Pancreas (tissue), 10 donors: ENCODE measurements around the gene TSHZ3. TPM values are rescaled to one million over a fixed set of nuclear protein-coding genes. Genes with fewer than 3 reads are reported as not detected.

ENCODE experiments used
- ATAC-seq, 4 donors: fragments of 200-7000 bp; cut with Tn5 transposase; one replicate each; pipeline versions ENCODE4 v1.8.0 to v1.9.1; 2020; ENCODE audit warnings: mild to moderate bottlenecking in 4 of 4, moderate library complexity in 4 of 4
- DNase-seq, 6 donors: peaks; one replicate each; pipeline ENCODE4 v3.0.0-alpha.2; 2020
- FAIRE-seq: peaks from 2 replicates; lab custom pipeline; 2012; peaks lifted over from hg19 to GRCh38; lab: Jason Lieb, UNC
- H3K27ac ChIP-seq, 4 donors: fragments of 200-600 bp; sonication (generic); 1 replicate in 3 of 4; 2 replicates in 1 of 4; pipeline versions ENCODE4 v1.5.0 to v1.8.0; 2020
- H3K27me3 ChIP-seq, 4 donors: fragments of 200-600 bp; one replicate each; pipeline ENCODE4 v1.8.0; 2021
- H3K36me3 ChIP-seq, 3 donors: fragments of 200-600 bp; sonication (generic) in 1 of 3; one replicate each; pipeline versions ENCODE4 v1.5.0 to v1.8.0; 2020 to 2021
- H3K4me1 ChIP-seq, 3 donors: fragments of 200-600 bp; one replicate each; pipeline ENCODE4 v1.8.0; 2021
- H3K4me3 ChIP-seq, 4 donors: fragments of 200-600 bp; sonication (generic) in 2 of 4; one replicate each; pipeline versions ENCODE4 v1.5.0 to v1.8.0; 2020 to 2021
- H3K9me3 ChIP-seq, 4 donors: fragments of 200-600 bp; one replicate each; pipeline ENCODE4 v1.8.0; 2021
- WGBS, 2 donors: extraction: QIAGEN DNeasy Blood & Tissue Kit; methylation state at CpG; one replicate each; pipeline ENCODE4 v1.1.7; 2013; 5-methylcytosine and 5-hydroxymethylcytosine counted together
- intact Hi-C, 3 donors: fragments of 100-400 bp; cut with DNase I; formaldehyde crosslinking; loops; one replicate each; pipeline versions ENCODE4 v1.11.1 to v1.14.2; 2022
- polyA plus RNA-seq, 2 donors: library from polyadenylated mRNA; stranded (reverse); fragments of 200-250 nt; gene quantifications; one replicate each; pipeline ENCODE4 v1.2.3, GENCODE V29; 2013
- total RNA-seq, 6 donors: library from RNA; stranded (reverse); fragmentation: NEBNext Ultra II Directional in 4 of 6; extraction: Animal tissue kit (Norgen Biotek cat#: 25700) in 4 of 6; gene quantifications; one replicate each; pipeline versions ENCODE4 v1.2.1 to v1.2.4, GENCODE V29; 2021 to 2023
- TF ChIP-seq, protein P1 (sequence below), 4 donors: fragments of 200-600 bp; sonication (generic) in 3 of 4; IDR thresholded peaks; one replicate each; pipeline versions ENCODE4 v1.5.0 to v1.8.0; 2021; ENCODE audit warnings: antibody characterized with exemption in 4 of 4
- donor health status: healthy with polysubstance abuse.
- donor health status: DM: no; HTN: no; CAD: no; lungs with moderate emphysema.
- donor health status: DM: no; HTN: no; CAD: no.
- donor health status: control.
- donor health status: control.
- donor health status: Bipolar disorder and iron deficiency.
- donor health status: DM: yes; HTN: yes; CAD: no.
- donor health status: DM: no; HTN: no; CAD: no.
- donor health status: DM: no; HTN: no; CAD: no.
- donor health status: DM: yes; HTN: yes; CAD: no.

The TSHZ3 gene
- total and polyA plus RNA-seq, 8 donors = 0.87 to 3.2 (median 1.5) TPM

DNA sequence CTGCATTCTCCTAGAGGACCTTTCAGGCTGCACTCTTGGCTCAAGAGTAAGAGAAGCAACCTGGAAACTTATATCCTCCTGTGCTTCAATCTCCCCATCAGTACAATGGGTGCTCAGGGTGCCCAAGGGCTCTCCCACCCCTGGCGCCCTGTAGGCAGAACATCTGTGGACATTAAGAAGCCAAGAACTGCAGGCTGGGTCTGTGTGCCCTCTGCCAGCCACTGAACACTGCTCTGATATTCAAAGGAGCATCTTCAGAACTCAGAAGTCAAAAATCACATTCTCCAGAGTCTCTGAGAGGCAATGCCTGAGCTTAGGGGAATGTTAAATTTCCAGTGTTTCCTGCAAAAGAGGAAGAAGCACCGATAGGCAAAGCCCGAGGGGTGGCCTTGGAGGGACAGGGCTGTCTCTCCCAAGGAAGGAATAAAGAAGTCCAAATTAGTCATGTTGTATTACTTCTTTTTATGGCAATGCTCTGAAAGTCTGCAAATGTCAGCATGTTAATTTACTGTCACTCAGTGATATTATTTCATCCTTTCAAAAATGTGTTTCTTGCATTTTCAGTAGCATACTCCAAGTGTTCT is 88.1 kb downstream of the TSHZ3 start:
- intact Hi-C loops = no loop called here
- ATAC-seq = no peak
- no peak for DNase-seq
- Histone ChIP-seq H3K36me3 (no peaks in the 10 kb centered on the region), H3K4me3 (no peak overlapping the region), H3K4me1 (no peaks in the 10 kb centered on the region), H3K27ac (no peak overlapping the region), H3K27me3 (no peaks in the 10 kb centered on the region), H3K9me3 (no peaks in the 10 kb centered on the region)
- FAIRE-seq = no peak
- TF ChIP-seq, protein P1, sequence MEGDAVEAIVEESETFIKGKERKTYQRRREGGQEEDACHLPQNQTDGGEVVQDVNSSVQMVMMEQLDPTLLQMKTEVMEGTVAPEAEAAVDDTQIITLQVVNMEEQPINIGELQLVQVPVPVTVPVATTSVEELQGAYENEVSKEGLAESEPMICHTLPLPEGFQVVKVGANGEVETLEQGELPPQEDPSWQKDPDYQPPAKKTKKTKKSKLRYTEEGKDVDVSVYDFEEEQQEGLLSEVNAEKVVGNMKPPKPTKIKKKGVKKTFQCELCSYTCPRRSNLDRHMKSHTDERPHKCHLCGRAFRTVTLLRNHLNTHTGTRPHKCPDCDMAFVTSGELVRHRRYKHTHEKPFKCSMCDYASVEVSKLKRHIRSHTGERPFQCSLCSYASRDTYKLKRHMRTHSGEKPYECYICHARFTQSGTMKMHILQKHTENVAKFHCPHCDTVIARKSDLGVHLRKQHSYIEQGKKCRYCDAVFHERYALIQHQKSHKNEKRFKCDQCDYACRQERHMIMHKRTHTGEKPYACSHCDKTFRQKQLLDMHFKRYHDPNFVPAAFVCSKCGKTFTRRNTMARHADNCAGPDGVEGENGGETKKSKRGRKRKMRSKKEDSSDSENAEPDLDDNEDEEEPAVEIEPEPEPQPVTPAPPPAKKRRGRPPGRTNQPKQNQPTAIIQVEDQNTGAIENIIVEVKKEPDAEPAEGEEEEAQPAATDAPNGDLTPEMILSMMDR (IDR thresholded peaks at IDR 0.05) = no peak
- 32 to 64% methylated on average over 3 of the region's 3 CpGs for WGBS, 2 donors

DNA sequence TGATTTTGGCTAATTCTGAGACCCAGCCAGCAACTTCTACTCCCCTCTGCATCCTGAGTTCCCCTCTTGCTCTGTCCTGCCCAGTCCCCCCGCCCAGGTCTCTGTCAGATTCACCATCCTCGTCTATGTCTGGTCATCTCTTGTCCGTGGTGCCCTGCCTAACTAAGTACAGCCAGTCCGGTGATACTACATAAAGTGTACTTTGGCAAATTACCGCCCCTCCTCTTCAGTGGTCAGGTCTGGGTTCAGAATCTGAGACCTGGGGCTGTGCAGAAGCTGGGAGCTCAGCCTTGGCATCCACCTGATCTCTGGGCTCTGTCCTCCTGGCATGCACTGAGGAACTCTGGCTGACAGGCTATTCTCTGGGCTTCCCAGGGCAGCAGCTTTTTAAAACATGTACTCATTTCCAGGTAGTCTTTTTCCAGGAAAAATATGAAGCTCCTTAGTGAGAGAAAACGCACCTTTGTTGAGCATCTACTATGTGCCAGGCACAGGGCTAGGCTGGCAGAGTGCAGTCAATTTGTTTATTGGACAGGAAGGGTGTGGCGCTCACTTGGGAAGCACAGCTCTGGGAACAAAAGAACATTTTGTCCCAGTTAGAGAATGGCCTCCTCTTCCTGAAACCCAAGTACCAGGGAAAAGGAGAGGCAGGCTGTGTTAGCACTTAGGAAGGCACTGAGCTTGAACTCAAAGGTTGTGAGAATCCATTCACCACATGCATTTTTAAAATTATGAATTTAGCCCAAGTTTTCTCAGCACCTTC is 88.9 kb downstream of the TSHZ3 start:
- no peaks in the 10 kb centered on the region for H3K36me3 ChIP-seq
- no peaks in the 10 kb centered on the region for H3K9me3 ChIP-seq
- H3K27ac ChIP-seq = no peak overlapping the region
- DNase-seq (no peak), FAIRE-seq (no peak), ATAC-seq (no peak)
- H3K4me3 ChIP-seq = no peak overlapping the region
- intact Hi-C loops = no loop called here
- no peaks in the 10 kb centered on the region for H3K4me1 ChIP-seq
- H3K27me3 ChIP-seq = no peaks in the 10 kb centered on the region
- TF ChIP-seq, protein P1 (IDR thresholded peaks at IDR 0.05) = no peak
- WGBS, 2 donors = 71% methylated on average over 7 of the region's 7 CpGs

DNA sequence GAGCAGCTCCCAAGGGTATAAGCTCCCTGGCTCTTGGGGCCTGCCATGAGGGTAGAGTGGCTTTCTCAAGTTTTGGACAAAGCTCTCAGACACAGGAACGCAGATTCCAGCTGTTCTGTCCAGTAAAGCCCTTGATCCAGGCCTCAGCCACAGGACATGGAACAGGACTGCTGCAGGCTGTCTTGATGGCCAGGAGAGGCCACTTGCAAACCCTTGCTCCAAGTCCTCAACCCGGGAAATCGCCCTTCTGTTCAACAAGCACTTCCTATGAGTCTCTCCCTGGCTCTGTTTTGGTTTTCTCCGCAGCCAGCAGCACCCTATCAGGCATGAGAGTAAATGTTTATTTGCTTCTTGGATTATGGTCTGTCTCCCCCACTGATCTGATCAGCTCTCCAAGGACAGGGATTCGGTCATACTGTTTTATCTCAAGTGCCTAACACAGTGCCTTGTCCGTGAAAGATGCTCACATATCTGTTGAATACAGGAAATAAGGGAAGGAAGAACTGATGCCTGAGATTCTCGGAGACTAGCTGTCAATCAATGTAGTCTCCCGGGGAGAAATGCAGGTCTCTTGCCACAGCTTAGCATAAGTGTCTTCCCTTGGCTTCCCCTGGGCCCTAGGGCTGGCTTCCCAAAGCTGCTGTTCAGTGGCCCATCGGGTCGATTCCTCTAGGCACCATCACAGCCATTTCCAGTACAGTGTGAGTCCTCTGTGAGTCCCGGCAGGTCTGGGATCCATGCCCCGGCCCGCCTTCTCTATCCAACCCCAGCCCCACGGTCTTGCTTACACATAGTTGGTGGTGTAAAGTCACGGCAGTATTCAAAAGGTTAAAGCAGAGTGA is 90.8 kb downstream of the TSHZ3 start:
- TF ChIP-seq, protein P1 (IDR thresholded peaks at IDR 0.05) = no peak
- intact Hi-C loops = no loop called here
- DNase-seq (no peak), FAIRE-seq (no peak), ATAC-seq (no peak)
- H3K4me3 ChIP-seq = no peak overlapping the region
- H3K4me1 ChIP-seq = no peaks in the 10 kb centered on the region
- WGBS, 2 donors = 55 to 65% methylated on average over 15 of the region's 15 CpGs
- no peak overlapping the region for H3K27ac ChIP-seq
- H3K9me3 ChIP-seq = no peaks in the 10 kb centered on the region
- H3K27me3 ChIP-seq = no peaks in the 10 kb centered on the region
- no peaks in the 10 kb centered on the region for H3K36me3 ChIP-seq

DNA sequence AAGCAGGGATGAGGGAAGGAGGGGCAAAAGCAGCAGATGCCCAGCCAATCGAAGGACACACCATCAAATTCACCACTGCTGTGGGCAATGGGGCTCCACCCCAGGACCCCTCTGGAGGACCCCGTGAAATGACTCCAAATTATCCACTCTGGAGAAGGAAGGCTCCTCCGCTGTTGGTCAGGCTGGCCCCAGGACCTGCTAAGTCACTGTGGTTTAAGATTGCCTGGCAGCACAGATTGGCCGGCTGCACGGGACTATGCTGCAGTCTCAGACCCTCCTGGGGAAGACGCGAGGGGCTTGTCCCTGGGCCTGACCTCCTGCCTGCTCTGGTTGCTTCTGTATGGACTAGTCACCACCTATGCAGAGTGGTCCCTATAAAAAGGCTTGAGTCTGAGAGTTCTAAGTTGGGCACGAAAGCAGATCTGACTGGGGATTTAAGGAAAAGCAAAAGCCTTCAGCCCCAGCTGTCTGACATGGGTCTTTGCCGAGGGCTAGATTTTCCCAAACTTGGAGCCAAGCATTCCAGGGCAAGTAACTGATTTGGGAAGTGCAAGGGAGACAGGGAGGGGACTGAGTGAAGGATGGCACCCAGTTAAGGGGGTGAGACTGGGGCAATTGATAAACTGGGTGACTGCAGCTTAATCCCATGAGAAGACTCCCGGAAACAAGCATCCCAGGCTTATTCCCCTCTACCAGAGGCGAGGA is 91.7 kb downstream of the TSHZ3 start:
- WGBS, 2 donors = 65 to 84% methylated on average over 11 of the region's 11 CpGs
- no peak for DNase-seq

More for the DNA sequence above, 91.7 kb downstream of the TSHZ3 start:
- Histone ChIP-seq H3K27me3 (no peaks in the 10 kb centered on the region), H3K36me3 (no peaks in the 10 kb centered on the region), H3K9me3 (no peaks in the 10 kb centered on the region), H3K4me3 (no peak overlapping the region), H3K4me1 (no peaks in the 10 kb centered on the region), H3K27ac (no peak overlapping the region)
- intact Hi-C loops = no loop called here
- TF ChIP-seq, protein P1 (IDR thresholded peaks at IDR 0.05) = no peak
- ATAC-seq (no peak), FAIRE-seq (no peak)
